8988T (cell line): ENCODE measurements around the gene POM121.
A peak's percentile ranks its signal among the peaks of the same experiment; 100 is the strongest.
"Not testable (repeated sequence)": the region's sequence is repeated elsewhere in the genome, so short reads cannot be mapped to it uniquely, and the experiment has no call there.

Experiments used
- DNase-seq: peaks from one replicate; pipeline ENCODE4 v3.0.0; 2011

The POM121 gene

GRCh38 chr7:72924733-72925545 is at the start of gene POM121:
POM121 (plus strand) TSS chr7:72925095; CDS start chr7:72925122, 27 bp downstream.
- DNase-seq, result peak; percentile 75

GRCh38 chr7:72879079-72879736 is 45.7 kb upstream of the POM121 start:
- DNase-seq, result not testable (repeated sequence)

DNA sequence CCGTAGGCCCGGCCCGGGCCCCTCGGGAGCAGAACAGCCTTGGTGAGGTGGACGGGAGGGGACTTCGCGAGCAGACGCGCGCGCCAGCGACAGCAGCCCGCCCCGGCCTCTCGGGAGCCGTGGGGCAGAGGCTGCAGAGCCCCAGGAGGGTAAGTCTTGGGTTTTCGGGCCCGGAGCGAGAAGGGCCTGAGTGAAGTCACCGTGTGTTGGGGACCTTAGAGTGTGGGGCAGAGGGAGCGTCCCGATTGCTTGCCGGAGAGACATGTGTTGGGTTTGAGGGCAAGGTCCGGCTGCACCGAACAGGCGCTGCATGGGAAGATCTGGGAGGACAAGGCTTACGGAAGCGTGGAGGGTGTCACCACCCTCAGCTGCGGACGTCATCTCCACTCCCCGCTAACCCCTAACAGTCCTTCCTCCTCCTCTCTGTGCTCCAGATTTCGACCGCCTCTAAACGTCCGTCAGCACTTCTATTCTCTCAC is 45.1 kb upstream of the POM121 start:
- not testable (repeated sequence) for DNase-seq

DNA sequence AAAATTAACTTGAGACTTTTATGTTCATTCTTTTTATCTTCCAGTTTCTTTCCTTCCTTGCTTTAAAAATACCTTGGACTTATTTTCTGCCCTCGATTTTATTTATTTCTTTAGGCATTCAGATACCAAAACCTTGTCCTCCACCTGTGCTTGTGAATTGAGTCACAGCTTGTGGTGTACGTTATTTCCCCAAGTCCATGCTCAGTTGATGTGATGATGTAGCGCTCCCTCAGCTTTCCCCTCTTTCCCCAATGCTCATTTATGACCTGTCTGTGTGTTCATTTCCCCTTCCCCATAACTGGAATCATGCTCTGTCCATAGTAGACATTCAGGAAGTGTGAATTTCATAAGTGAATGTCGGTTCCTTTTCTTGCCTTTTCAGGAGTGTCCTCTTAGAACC is 33.1 kb upstream of the POM121 start:
- not testable (repeated sequence) for DNase-seq

GRCh38 chr7:72904740-72905139 is 20.2 kb upstream of the POM121 start:
- not testable (repeated sequence) for DNase-seq

DNA sequence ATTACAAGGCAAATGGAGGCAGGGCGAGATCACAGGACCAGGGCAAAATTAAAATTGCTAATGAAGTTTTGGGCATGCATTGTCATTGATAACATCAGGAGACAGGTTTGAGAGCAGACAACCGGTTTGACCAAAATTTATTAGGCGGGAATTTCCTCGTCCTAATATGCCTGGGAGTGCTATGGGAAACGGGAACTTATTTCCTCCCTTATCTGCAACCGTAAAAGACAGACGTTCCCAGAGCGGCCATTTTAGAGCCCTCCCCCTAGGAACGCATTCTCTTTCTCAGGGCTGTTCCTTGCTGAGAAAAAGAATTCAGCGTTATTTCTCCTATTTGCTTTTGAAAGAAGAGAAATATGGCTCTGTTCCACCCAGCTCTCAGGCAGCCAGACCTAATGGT is 16.5 kb upstream of the POM121 start:
- not testable (repeated sequence) for DNase-seq

DNA sequence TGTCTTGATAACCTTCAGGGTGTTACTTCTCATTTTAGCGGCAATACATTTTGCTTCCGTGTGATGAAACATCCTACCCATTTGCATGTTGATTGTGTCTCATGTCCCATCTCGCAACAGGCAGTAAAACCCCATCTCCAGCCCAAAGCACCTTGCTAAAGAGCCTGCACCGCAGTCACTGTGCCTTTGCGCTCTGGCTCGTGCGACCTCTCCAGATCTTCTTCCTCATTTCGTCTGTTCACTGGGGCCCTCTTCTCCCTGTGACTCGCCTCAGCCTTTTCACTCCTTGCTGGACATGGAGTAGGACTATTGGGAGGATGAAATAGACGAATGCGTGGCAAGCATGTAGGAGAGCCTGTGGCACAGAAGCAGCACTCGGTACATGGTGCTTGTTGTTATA is 13.5 kb upstream of the POM121 start:
- DNase-seq, result not testable (repeated sequence)

- DNase-seq, result not testable (repeated sequence)
Observed at GRCh38 chr7:72913750-72914149, 11.1 kb upstream of the POM121 start.

DNA sequence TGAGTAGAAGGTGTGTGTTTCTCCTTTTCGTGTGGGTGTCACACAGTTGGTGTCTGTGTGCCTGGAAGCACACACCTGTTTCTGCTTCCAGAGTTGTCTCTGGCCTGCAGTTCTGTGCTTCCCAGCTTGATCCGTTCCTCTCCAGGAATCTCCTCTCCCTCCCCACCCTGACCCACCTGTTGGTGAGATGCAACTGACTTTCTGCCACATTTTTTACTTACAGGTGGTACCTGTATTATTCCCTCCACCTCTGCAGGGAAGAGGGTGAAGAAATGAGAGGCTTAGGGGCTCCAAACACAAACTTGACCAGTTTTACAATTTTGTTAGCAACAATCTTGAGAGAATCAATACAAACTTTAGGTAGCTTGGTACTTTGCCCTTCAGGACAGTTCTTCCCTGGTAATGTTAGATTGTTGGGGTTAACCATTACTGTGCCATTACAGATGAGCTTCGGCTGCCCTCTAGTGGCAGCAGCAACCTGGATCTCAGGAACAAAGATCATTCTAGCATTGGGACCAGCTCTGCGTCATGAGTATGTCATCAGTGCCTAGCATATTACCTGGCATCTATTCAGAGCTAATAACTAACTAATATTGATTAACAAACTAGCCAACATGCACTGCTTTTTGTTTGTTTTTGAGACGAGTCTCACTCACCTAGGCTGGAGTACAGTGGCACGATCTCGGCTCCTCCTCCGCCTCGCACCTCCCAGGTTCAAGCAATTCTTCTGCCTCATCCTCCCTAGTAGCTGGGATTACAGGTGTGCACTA is 10.0 kb upstream of the POM121 start:
- not testable (repeated sequence) for DNase-seq

DNA sequence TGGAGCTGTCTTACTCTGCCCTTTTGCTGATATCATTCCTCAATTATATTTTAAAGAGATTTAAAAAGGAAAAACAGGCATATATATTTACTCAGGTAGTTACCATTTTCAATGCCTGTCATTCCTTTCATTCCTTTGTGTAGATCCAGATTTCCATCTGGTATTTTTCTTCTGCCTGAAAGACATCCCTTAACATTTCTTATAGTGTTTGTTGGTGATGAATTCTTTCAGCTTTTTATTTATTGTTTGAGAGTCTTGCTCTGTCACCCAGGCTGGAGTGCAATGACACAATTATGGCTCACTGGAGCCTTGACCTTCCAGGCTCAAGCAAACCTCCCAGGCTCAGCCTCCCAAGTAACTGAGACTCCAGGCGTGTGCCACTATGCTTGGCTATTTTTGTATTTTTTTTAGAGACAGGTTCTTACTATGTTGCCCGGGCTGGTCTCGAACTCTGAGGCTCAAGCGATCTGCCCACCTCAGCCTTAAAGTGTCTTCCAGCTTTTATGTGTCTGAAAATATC is 5.6 kb upstream of the POM121 start:
- no peak for DNase-seq

GRCh38 chr7:72924386-72924732 is 536 bp upstream of the POM121 start:
- DNase-seq, result no peak

- no peak for DNase-seq
Observed at GRCh38 chr7:72925546-72926120, 738 bp downstream of the POM121 start.

DNA sequence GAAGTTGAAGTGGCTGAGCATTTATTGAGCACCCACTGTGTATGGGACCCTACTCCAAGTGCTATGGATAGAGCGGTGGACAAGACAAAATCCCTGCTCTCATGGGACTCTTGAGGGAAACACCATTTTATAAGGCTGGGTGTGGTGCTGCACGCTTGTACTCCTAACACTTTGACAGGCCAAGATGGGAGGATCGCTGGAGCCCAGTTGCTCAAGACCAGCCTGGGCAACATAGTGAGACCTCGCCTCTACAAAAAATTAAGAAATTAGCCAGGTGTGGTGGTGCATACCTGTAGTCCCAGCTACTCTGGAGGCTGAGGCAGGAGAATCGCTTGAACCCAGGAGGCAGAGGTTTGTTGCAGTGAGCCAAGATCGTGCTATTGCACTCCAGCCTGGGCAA is 2.9 kb downstream of the POM121 start:
- DNase-seq, result not testable (repeated sequence)

- not testable (repeated sequence) for DNase-seq
Observed at GRCh38 chr7:72928216-72928615, 3.3 kb downstream of the POM121 start.

DNA sequence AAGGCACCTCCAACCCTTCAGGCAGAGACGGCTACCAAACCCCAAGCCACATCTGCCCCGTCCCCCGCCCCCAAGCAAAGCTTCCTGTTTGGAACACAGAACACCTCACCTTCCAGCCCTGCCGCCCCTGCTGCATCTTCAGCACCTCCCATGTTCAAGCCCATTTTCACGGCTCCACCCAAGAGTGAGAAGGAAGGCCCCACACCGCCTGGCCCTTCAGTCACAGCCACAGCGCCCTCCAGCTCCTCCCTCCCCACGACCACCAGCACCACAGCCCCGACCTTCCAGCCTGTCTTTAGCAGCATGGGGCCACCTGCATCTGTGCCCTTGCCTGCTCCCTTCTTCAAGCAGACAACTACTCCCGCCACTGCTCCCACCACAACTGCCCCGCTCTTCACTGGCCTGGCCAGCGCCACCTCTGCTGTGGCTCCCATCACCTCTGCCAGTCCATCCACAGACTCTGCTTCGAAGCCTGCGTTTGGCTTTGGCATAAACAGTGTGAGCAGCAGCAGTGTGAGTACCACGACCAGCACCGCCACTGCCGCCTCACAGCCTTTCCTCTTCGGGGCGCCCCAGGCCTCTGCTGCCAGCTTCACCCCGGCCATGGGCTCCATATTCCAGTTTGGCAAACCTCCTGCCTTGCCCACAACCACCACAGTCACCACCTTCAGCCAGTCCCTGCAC is 17.3 kb downstream of the POM121 start:
- DNase-seq, result not testable (repeated sequence)

DNA sequence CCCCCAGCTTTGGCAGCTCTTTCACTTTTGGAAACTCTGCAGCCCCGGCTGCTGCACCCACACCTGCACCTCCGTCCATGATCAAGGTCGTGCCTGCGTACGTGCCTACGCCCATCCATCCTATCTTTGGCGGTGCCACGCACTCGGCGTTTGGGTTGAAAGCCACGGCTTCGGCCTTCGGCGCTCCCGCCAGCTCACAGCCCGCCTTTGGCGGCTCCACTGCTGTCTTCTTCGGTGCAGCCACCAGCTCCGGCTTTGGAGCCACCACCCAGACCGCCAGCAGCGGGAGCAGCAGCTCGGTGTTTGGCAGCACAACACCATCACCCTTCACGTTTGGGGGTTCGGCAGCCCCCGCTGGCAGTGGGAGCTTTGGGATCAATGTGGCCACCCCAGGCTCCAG is 18.1 kb downstream of the POM121 start:
- not testable (repeated sequence) for DNase-seq

DNA sequence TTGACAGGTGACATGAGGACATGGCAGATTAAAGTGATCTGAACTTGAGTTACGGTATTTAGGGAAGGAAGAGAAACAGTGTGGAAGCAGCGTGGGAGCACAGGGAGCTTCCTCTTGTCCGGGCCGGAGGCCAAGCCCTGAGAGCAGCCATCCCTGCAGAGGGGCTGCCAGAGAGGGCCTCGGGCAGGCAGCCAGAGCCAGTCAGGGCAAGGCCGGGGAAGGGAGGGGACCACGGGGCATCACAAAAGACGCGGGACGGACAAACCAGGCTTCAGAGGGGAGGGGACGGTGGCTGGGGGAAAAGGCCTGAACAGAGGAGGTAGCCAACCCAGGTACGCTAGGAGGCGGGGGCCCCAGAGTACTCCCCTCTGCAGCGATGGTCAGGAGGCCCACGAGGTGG is 20.0 kb downstream of the POM121 start:
- not testable (repeated sequence) for DNase-seq

DNA sequence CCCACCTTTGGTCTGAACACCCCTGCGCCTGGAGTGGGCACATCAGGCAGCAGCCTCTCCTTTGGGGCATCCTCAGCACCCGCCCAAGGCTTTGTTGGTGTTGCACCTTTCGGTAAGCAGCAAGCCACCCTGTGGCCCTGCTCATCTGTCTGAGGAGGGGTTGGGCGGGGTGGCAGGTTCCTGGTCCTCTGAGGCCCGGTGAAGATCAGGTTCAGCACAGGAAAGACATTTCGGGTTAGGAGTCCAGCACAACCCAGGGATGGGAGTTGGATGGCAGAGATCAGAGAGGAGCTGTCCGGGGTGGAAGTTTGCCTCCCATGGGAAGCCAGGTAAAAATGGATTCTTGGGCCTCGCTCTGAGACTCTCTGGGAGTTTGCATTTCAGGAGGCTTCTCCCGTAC is 20.7 kb downstream of the POM121 start:
- DNase-seq, result not testable (repeated sequence)

DNA sequence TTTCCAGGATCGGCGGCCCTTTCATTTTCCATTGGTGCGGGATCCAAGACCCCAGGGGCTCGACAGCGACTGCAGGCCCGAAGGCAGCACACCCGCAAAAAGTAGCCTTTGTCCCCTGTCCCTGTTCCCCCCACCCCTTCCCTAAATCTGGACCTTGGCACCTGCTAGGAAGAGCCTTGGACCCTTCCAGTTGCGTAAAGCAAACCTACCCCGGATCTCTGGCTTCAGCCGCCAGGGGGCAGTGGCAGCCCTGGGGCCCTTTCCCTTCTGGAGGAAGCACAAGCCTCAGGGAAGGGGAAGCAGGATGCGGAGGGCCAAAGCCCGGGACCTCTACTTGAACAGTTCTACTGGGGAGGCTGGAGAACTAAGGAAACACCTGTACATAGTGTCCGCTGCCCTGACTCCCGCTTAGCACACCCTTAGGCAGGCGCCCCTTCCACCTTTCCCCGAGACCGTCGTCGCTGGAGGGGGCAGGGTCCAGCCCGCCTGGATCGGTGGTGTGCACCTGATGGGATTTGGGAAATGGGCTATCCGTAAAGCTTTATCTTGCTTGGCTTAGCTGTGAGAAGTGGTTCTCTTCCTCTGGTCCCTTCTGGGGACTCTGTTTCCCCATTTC is 21.3 kb downstream of the POM121 start:
- not testable (repeated sequence) for DNase-seq

DNA sequence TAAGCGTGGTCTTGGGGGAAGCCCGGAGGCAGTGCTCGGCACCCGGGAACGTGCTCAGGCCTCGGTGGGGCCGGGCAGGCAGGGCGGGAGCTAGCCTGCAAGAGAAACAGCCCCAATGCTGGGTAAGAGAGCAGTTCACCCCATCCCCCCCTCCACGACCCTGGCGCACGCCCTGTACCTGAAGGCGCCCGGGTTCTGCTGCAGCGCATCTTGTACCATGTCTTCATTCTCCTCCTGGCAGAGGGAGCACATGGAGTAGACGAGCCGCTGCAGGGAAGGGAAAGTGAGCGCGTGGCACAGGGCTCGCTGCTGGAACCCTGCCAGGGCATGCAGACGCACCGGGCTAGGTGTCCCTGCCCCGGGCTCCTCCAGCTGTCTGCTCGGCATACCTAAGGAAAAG is 23.8 kb downstream of the POM121 start:
- not testable (repeated sequence) for DNase-seq

DNA sequence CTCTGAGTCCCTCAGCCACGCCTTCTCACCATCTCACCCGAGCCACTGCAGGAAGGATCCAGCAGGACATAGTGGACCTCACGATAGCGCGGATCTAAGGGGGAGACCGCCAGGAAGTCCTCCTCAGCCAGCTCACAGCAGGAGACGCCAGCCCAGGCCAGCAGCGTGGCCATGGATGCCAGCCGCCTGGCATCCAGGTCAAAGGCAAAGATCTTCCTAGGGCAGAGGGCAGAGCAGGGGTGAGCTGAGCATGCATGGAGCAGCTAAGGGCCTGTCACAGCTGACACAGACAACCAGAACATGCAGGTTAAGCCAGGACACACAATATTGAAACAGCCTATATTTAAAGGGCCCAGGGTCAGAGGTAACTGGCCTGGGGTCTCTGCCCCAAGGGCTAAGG is 24.4 kb downstream of the POM121 start:
- DNase-seq, result not testable (repeated sequence)

DNA sequence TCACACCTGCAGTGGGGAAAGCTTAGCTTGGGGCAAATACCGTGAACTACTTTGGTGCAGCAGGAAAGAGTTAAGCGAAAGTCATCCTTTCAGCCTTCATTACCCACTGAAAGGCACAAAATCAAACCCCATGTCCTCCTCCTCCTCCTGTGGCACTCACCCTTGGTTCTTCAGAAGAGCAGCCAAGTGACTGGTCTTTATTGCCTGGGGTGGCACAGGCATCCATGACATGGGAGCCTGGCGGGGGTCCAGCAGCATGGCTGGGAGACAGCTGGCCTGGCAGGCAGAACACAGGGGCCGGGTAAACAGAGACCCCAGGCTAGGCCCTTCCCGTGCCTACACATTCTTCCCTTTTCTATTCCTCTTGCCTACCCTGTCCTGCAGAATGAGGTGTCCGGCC is 24.8 kb downstream of the POM121 start:
- DNase-seq, result not testable (repeated sequence)
